ENCODE data around the gene LIPJ. TPM values are rescaled to one million over a fixed set of nuclear protein-coding genes. Genes with fewer than 3 reads are reported as not detected.

The LIPJ gene
- total and polyA plus RNA-seq, 2 of the 13 experiments (the other 11 are each of a cell fraction or from before 2014, with no cell fraction given) = not detected

DNA sequence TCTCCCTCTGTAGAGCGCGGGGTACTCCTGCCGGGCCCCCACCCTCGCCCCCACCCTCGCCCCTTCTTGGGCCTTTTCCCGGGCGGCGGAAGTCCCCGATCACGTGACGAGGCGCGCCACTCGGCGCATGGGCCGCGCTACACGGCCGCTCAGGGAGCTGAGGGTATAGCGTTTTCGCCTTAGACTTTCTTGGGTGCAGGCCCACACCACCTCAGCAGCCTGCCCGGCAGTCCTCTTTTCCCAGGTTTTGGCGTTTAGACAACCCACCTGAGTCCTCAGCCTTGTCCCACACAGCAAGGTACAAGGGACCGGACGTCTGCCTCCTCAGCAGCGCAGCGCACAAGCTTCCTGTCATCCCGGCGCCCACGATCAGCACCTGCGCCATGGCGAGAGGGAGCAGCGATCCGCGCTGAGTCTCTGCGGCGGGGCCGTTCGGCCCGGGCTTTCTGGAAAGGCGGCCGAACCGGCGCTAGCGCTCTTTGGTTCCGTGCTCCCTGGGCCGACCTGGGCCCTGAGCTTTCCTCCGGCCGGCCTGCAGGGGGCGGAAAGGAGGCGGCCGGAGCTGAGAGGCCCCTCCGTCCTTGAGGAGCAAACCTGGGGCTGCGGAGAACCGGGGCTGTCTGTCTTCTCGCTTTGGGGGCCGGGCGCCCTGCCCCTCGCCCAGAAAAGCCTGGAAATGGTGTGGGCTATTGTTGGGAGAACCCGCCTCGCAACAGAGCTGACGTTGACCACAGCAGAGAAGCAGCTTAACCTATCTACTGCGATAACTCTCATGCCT is 3.6 kb upstream of the LIPJ start, which contains the start of gene RNLS (continued):
- TF ChIP-seq ZNF33A (CRISPR knock-in tag; IDR thresholded peaks at IDR 0.05; ENCODE audit: borderline replicate concordance) = no peak
- TF ChIP-seq ZNF501 (CRISPR knock-in tag; IDR thresholded peaks at IDR 0.05) = no peak
- TF ChIP-seq SCMH1 (CRISPR knock-in tag; IDR thresholded peaks at IDR 0.05; ENCODE audit: borderline replicate concordance) = no peak
- TF ChIP-seq SALL1 (CRISPR knock-in tag; IDR thresholded peaks at IDR 0.05) = peak; percentile 19; the same call in 1 of the 2 replicates
- TF ChIP-seq, protein P1, sequence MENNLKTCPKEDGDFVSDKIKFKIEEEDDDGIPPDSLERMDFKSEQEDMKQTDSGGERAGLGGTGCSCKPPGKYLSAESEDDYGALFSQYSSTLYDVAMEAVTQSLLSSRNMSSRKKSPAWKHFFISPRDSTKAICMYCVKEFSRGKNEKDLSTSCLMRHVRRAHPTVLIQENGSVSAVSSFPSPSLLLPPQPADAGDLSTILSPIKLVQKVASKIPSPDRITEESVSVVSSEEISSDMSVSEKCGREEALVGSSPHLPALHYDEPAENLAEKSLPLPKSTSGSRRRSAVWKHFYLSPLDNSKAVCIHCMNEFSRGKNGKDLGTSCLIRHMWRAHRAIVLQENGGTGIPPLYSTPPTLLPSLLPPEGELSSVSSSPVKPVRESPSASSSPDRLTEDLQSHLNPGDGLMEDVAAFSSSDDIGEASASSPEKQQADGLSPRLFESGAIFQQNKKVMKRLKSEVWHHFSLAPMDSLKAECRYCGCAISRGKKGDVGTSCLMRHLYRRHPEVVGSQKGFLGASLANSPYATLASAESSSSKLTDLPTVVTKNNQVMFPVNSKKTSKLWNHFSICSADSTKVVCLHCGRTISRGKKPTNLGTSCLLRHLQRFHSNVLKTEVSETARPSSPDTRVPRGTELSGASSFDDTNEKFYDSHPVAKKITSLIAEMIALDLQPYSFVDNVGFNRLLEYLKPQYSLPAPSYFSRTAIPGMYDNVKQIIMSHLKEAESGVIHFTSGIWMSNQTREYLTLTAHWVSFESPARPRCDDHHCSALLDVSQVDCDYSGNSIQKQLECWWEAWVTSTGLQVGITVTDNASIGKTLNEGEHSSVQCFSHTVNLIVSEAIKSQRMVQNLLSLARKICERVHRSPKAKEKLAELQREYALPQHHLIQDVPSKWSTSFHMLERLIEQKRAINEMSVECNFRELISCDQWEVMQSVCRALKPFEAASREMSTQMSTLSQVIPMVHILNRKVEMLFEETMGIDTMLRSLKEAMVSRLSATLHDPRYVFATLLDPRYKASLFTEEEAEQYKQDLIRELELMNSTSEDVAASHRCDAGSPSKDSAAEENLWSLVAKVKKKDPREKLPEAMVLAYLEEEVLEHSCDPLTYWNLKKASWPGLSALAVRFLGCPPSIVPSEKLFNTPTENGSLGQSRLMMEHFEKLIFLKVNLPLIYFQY (CRISPR knock-in tag; IDR thresholded peaks at IDR 0.05; ENCODE audit: borderline replicate concordance) = peak; percentile 97
- no peak for TF ChIP-seq ZNF562 (CRISPR knock-in tag; IDR thresholded peaks at IDR 0.05; ENCODE audit: borderline replicate concordance)
- TF ChIP-seq, protein P2, sequence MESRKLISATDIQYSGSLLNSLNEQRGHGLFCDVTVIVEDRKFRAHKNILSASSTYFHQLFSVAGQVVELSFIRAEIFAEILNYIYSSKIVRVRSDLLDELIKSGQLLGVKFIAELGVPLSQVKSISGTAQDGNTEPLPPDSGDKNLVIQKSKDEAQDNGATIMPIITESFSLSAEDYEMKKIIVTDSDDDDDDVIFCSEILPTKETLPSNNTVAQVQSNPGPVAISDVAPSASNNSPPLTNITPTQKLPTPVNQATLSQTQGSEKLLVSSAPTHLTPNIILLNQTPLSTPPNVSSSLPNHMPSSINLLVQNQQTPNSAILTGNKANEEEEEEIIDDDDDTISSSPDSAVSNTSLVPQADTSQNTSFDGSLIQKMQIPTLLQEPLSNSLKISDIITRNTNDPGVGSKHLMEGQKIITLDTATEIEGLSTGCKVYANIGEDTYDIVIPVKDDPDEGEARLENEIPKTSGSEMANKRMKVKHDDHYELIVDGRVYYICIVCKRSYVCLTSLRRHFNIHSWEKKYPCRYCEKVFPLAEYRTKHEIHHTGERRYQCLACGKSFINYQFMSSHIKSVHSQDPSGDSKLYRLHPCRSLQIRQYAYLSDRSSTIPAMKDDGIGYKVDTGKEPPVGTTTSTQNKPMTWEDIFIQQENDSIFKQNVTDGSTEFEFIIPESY (CRISPR knock-in tag; IDR thresholded peaks at IDR 0.05) = no peak; the same call in 1 of the 2 replicates
- TF ChIP-seq ZNF235 (CRISPR knock-in tag; IDR thresholded peaks at IDR 0.05; ENCODE audit: borderline replicate concordance) = no peak
- no peak for TF ChIP-seq HHEX (CRISPR knock-in tag; IDR thresholded peaks at IDR 0.05)
- no peak for TF ChIP-seq GPN1 (CRISPR knock-in tag; IDR thresholded peaks at IDR 0.05; ENCODE audit: borderline replicate concordance)
- peak; percentile 70 for TF ChIP-seq CTCF (CRISPR knock-in tag; IDR thresholded peaks at IDR 0.05)
- TF ChIP-seq, protein P3, sequence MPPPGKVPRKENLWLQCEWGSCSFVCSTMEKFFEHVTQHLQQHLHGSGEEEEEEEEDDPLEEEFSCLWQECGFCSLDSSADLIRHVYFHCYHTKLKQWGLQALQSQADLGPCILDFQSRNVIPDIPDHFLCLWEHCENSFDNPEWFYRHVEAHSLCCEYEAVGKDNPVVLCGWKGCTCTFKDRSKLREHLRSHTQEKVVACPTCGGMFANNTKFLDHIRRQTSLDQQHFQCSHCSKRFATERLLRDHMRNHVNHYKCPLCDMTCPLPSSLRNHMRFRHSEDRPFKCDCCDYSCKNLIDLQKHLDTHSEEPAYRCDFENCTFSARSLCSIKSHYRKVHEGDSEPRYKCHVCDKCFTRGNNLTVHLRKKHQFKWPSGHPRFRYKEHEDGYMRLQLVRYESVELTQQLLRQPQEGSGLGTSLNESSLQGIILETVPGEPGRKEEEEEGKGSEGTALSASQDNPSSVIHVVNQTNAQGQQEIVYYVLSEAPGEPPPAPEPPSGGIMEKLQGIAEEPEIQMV (CRISPR knock-in tag; IDR thresholded peaks at IDR 0.05; ENCODE audit: low read depth) = no peak
- no peak for TF ChIP-seq MAFG (CRISPR knock-in tag; IDR thresholded peaks at IDR 0.05)
- TF ChIP-seq ZNF780A (CRISPR knock-in tag; IDR thresholded peaks at IDR 0.05) = no peak
